NCI-H748 treated with DMSO at 0.1 percent for 48 hours (cell line): ENCODE results near the gene SYK.

ENCODE experiments used
- DNase-seq: peaks from one replicate; lab custom pipeline; 2025; lab: John Stamatoyannopoulos, UW

Gene SYK

GRCh38 chr9:90825586-90825985, 24.0 kb downstream of the SYK start:
- no peak for DNase-seq

DNA sequence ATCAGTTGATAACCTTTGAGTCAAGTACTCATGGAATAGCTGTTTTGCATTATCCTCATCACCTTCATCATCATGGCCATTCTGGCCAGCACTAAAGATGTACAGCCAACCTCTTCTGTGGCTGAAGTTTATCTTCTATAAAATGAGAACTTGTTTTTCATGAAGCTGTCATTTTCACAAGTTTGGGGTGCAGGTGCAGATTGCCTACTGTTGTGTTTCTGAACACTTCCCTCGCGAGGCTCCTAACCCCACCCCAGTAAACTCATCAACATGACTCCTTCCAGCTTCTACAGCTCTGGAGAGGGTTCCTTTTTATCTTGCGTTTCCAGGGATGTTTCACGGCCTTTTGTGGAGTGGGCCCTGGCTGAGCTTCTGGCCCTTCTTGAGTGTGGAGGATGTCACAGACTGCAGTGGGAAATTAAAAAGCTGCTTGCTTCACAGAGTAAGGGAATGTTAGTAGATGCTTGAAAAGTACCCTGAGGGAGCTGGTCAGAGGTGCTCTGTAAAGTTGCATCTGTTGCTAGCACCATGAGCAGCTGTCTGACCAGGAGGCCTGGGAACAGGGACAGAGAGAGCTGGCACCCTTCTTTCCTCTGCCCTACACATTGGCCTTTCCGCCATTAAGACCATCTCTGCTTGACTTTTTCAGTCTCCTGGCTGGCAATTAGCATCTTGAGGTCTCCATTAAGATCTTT, 24.9 kb downstream of the SYK start:
- no peak for DNase-seq

DNA sequence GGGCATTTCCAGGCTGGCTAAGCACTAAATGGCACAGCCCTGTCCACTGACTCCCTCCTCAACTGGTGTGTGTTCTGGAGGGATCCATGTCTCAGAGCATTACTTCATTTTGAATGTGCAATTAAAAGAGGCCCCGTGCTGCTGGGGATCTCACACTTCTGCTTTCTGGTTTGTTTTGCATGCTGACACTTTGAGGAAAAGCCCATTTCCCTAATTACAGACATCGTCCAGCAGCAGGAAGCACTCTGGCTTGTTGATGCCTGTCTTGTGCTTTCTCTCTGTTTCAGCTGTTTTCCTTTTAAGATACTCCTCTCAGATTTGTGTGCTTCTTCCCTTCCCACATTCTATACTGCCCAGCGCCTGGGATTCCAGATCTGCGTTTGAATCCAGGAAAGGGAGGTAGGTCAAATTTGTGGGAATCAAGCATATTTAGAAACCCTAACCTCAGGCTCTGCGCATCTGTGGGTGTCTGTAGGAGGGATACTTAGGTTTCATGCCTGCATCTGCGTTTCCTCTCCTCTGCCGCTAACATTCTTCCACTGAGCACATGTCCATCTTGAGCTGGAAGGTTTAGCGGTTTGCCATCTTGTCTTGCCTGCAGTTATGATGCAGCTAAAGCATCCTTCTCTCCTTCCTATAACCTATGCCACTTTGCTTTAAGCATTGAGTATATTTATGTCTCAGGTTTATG, 25.7 kb downstream of the SYK start:
- no peak for DNase-seq

- no peak for DNase-seq
Measured at GRCh38 chr9:90830051-90830450, 28.4 kb downstream of the SYK start.

GRCh38 chr9:90830977-90831376, 29.4 kb downstream of the SYK start:
- no peak for DNase-seq

- no peak for DNase-seq
Measured at GRCh38 chr9:90832261-90832660, 30.6 kb downstream of the SYK start.

GRCh38 chr9:90834828-90835595, 33.4 kb downstream of the SYK start:
- no peak for DNase-seq

DNA sequence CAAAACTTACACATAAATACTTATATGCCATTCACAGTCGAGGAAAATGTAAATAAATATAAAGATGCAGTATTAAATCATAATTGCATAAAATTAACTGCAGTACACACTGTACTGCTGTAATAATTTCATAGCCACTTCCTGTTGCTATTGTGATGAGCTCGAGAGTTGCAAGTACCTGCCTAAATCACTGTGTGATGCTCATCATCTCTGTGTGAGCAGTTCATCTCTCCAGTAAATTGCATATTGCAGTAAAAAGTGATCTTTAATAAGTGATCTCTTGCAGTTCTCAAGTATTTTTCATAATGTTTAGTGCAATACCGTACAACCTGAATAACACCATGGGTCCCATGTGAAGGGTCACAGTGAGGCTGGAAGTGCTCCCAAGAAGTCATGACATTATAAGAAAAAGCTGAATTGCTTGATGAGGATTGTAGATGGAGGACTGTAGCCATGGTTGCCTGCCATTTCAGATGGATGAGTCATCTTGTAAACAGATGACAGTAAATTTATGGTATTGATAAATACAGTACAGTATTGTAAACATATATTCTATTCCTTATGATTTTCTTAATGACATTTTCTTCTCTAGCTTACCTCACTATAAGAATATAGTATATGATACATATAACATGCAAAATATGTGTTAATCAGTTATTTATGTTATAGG, 34.9 kb downstream of the SYK start:
- DNase-seq, result no peak

DNA sequence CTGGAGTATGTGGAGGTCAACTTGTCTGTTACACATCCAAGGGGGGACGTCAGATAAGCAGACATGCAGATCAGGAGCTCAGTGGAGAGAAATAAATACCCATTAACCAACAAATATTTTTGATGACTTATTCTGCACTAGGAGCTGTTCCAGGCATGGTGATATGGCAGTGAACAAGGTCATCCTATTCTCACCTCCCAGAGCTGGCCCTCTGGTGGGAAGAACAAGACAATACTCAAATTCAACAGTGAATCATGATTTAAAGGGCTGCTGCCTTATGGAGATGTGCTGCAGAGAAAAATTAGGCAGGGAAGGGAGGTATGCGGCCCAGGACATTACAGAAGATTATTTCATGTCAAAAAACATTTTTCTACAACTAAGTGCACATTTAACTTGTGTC, 36.5 kb downstream of the SYK start:
- no peak for DNase-seq

DNA sequence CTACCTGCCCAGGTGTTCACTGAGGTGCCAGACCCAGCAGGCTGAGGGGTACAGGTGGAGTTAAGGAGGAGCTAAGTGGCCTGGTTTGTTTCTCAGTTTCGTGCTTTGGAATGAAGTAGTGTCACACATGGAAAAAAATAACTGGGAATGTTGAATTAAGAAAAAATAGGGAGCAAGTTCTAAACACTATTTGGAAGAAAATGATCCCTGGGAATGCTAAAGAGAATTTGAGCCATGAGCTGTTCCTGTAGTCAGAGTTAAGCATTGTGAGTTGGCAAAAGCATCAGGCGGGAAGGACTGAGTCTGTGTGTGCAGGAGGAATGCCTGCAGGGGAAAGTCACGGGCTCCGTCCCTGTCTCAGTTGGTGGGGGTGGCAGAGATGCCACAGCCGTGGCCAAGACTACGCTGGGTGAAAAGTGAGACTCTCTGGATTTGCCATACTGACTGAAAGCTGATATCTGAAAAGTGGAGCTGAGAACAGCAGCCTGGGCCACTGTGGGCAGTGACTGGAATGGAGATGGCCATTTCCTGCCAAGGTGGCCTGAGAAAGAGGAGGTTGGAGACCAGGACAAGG, 37.0 kb downstream of the SYK start:
- DNase-seq, result no peak

- DNase-seq, result no peak
Measured at GRCh38 chr9:90839183-90839728, 37.6 kb downstream of the SYK start.

DNA sequence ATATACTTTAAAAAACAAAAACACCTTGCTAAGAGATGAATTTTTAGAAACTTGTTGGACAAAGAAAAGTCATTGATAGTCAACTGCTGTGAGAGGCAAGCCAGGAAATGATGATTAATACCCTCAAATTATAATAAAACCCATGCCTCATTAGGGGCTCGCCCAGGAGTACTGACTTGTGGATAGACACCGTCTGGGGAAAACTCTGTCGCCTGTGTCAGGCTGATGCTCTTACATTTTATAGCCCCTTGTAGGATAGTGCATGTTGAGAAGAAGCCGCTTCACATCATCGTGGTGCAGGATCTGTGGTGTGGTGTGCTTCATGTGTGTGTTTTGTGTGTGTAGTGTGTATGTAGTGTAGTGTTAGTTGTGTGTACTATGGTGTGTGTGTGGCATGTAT, 39.1 kb downstream of the SYK start:
- no peak for DNase-seq

GRCh38 chr9:90841213-90841612, 39.6 kb downstream of the SYK start:
- DNase-seq, result no peak

DNA sequence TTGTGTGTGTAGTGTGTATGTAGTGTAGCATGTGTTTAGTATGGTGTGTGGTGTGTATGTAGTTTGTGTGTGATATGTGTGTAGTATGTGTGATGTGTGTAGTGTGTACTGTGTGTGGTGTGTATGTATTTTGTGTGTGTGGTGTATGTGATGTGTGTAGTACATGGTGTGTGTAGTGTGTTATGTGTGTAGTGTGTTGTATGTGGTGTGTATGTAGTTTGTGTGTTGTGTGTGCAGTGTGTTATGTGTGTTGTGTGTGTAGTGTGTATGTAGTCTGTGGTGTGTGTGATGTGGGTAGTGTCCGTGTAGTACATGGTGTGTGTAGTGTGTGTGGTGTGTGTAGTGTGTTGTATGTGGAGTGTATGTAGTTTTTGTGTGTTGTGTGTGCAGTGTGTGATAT, 40.0 kb downstream of the SYK start:
- no peak for DNase-seq

- no peak for DNase-seq
Measured at GRCh38 chr9:90842176-90842777, 40.7 kb downstream of the SYK start.

- DNase-seq, result no peak
Measured at GRCh38 chr9:90842996-90843395, 41.4 kb downstream of the SYK start.

DNA sequence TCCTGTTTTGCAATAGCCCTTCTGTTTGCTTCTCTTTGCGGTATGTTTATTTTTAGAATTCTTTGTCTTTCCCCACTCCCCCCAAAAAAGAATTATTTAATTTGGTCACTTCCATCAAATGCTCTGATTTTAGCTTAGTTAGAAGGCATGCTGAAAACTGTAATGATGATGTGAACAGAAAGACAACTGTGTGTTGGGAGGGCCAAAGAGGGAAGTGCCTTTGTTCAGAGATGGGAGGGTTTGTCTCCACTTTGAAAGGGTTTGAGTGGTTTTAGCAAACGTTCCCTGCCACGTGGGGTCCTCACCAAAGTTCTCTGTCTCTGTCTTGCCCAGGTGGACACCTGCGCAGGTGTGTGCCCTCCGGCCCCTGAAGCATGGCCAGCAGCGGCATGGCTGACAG, 41.9 kb downstream of the SYK start:
- DNase-seq, result no peak

- no peak for DNase-seq
Measured at GRCh38 chr9:90844326-90844725, 42.7 kb downstream of the SYK start.

DNA sequence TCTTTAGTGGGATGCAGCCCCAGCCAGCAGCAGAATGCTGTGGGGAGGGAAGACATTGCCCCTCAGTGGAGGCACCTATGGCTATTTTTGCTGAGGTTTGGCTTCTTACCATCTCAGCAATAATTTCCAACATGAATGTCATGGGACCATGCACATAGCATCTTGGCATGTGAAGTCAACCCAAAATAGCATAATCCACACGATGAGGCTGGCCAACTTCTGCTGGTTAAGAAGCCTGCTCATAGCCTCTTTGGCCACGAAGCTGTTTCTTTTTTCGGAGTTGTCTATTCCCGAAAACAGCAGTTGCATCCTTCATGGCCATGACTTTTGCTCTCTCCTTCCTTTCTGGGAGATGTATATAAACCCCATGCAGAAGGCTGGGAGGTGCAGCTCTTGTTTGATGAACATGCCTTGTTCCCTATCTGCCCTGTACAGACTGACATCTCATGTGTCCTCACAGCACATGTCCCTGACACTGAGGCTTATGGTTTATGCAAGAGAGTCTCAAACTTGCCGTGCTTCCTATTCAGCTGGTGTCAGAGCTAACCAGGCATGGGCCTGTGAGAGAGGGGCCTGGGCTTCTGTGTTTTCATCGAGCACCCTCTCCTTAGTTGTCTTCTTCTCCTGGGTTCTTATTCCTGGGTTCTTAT, 45.3 kb downstream of the SYK start:
- no peak for DNase-seq

DNA sequence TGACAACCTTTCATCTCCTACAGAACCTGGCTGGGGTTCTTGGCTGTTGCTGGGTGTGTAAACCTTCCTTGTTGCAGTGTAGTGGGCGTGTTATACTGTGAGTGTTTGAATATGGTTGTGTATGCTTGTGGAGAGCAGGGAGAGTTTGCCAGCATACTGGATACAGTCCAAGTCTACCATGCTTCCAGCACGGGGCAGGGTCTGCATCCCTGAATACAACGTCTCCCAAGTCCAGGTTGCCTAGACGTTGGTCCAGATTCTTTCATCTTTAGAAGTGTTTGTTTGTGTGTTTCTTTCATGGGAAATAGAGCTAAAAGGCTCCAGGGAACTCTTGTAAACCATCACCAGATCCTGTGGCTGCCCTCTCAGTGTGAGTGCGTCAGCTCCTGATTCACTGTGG, 46.4 kb downstream of the SYK start:
- DNase-seq, result no peak

DNA sequence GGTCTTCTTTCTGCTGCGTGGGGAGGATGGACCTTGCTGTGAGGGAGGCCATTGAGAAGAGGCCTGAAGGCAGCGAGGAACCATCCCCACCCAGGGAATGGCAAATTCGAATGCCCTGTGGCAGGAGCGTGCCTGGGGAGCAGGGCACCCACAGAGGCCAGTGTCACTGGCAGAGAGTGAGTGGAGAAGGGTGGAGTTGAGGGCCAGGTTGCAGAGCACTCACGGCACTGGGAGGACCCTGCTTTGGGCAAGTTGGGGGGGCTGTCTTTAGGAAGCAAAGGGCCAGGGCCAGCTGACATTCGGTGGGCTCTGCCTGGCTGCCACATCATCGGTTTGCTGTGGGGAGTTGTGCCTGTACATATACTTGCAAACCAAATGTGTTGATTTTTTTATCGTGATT, 47.2 kb downstream of the SYK start:
- no peak for DNase-seq
